GF-D8 (cell line): ENCODE results near the gene SMYD3.

Experiments
- DNase-seq: peaks from one replicate; lab custom pipeline; 2025; lab: John Stamatoyannopoulos, UW

Gene SMYD3

GRCh38 chr1:246069581-246069980 is 437.5 kb downstream of the SMYD3 start:
- DNase-seq, result no peak

GRCh38 chr1:246068619-246069509 is 438.2 kb downstream of the SMYD3 start:
- no peak for DNase-seq

GRCh38 chr1:246068217-246068512 is 438.9 kb downstream of the SMYD3 start:
- no peak for DNase-seq

GRCh38 chr1:246067432-246068216 is 439.5 kb downstream of the SMYD3 start:
- DNase-seq, result no peak

GRCh38 chr1:246066573-246066972 is 440.5 kb downstream of the SMYD3 start:
- DNase-seq, result no peak

- no peak for DNase-seq
Observed at GRCh38 chr1:246065592-246065991, 441.5 kb downstream of the SMYD3 start.

GRCh38 chr1:246064891-246065290 is 442.2 kb downstream of the SMYD3 start:
- DNase-seq, result no peak

- DNase-seq, result no peak
Observed at GRCh38 chr1:246063013-246063616, 444.0 kb downstream of the SMYD3 start.

GRCh38 chr1:246058466-246058865 is 448.6 kb downstream of the SMYD3 start:
- DNase-seq, result no peak

GRCh38 chr1:246052603-246053002 is 454.5 kb downstream of the SMYD3 start:
- DNase-seq, result no peak

- DNase-seq, result no peak
Observed at GRCh38 chr1:246051909-246052518, 455.1 kb downstream of the SMYD3 start.

GRCh38 chr1:246048693-246049092 is 458.4 kb downstream of the SMYD3 start:
- DNase-seq, result no peak

- DNase-seq, result no peak
Observed at GRCh38 chr1:246043556-246043955, 463.5 kb downstream of the SMYD3 start.

- DNase-seq, result no peak
Observed at GRCh38 chr1:246041360-246041759, 465.7 kb downstream of the SMYD3 start.

GRCh38 chr1:246040200-246040890 is 466.7 kb downstream of the SMYD3 start:
- no peak for DNase-seq

GRCh38 chr1:246039584-246039983 is 467.5 kb downstream of the SMYD3 start:
- no peak for DNase-seq

GRCh38 chr1:246037832-246038231 is 469.2 kb downstream of the SMYD3 start:
- no peak for DNase-seq

- DNase-seq, result no peak
Observed at GRCh38 chr1:246036175-246036574, 470.9 kb downstream of the SMYD3 start.

GRCh38 chr1:246035060-246035541 is 472.0 kb downstream of the SMYD3 start:
- DNase-seq, result no peak

- no peak for DNase-seq
Observed at GRCh38 chr1:246034630-246035029, 472.4 kb downstream of the SMYD3 start.

- no peak for DNase-seq
Observed at GRCh38 chr1:246032984-246033383, 474.1 kb downstream of the SMYD3 start.
